Mesenchymal stem cell (in vitro differentiated cells and primary cell): ENCODE data around the gene CLEC3A.

Source experiments
- DNase-seq: peaks from one replicate; pipeline ENCODE4 v3.0.0-alpha.2; 2013
- H2AFZ ChIP-seq: one replicate; pipeline ENCODE4 v1.6.1; 2013; ENCODE audit warnings: low read depth, mild to moderate bottlenecking, control low read depth, inconsistent platforms, low read length, moderate library complexity
- H2AK5ac ChIP-seq: 2 replicates; pipeline ENCODE4 v1.6.1; 2013; ENCODE audit warnings: low read length, moderate library complexity, mild to moderate bottlenecking, inconsistent platforms; ENCODE audit not compliant: severe bottlenecking
- H2BK120ac ChIP-seq: one replicate; pipeline ENCODE4 v1.6.1; 2013; ENCODE audit warnings: low read depth, mild to moderate bottlenecking, inconsistent platforms, low read length, moderate library complexity
- H2BK12ac ChIP-seq, 2 experiments: one replicate each; pipeline ENCODE4 v1.6.1; 2013; ENCODE audit warnings: inconsistent platforms in 2 of 2, low read length in 2 of 2, mild to moderate bottlenecking in 2 of 2, moderate library complexity in 2 of 2, control low read depth in 1 of 2
- H2BK15ac ChIP-seq: one replicate; pipeline ENCODE4 v1.6.1; 2013; ENCODE audit warnings: mild to moderate bottlenecking, low read depth, inconsistent platforms; ENCODE audit not compliant: poor library complexity, severe bottlenecking
- H2BK5ac ChIP-seq: 2 replicates; pipeline ENCODE4 v1.6.1; 2013; ENCODE audit warnings: low read depth, mild to moderate bottlenecking, low read length, control low read depth, inconsistent platforms; ENCODE audit not compliant: poor library complexity, severe bottlenecking
- H3K14ac ChIP-seq, 2 experiments: one replicate each; pipeline ENCODE4 v1.6.1; 2013; ENCODE audit warnings: inconsistent platforms in 2 of 2, low read length in 2 of 2, control low read depth in 1 of 2, mild to moderate bottlenecking in 1 of 2, moderate library complexity in 1 of 2
- H3K18ac ChIP-seq, 2 experiments: one replicate each; pipeline ENCODE4 v1.6.1; 2013; ENCODE audit warnings: inconsistent platforms in 2 of 2, low read length in 2 of 2, control low read depth in 1 of 2, low read depth in 1 of 2, mild to moderate bottlenecking in 1 of 2
- H3K23ac ChIP-seq, 2 experiments: one replicate each; pipeline ENCODE4 v1.6.1; 2013; ENCODE audit warnings: inconsistent platforms in 2 of 2, low read length in 2 of 2, mild to moderate bottlenecking in 2 of 2, moderate library complexity in 2 of 2, control low read depth in 1 of 2
- H3K27ac ChIP-seq: 2 replicates; pipeline ENCODE4 v1.5.1; 2013; ENCODE audit warnings: mild to moderate bottlenecking, moderate library complexity, low read length, control low read depth, inconsistent platforms; ENCODE audit not compliant: poor library complexity, severe bottlenecking
- H3K27me3 ChIP-seq, 2 experiments: 2 replicates each; pipeline versions ENCODE4 v1.6.1 to v1.7.0; 2013; ENCODE audit warnings: low read length in 2 of 2, mild to moderate bottlenecking in 2 of 2, moderate library complexity in 2 of 2, control low read depth in 1 of 2, inconsistent platforms in 1 of 2; ENCODE audit not compliant: control insufficient read depth in 1 of 2, insufficient read depth in 1 of 2
- H3K36me3 ChIP-seq, 2 experiments: 2 replicates each; pipeline versions ENCODE4 v1.6.1 to v1.7.0; 2013; ENCODE audit warnings: low read length in 2 of 2, control low read depth in 1 of 2, inconsistent platforms in 1 of 2, low read depth in 1 of 2, mild to moderate bottlenecking in 1 of 2; ENCODE audit not compliant: insufficient read depth in 2 of 2, control insufficient read depth in 1 of 2
- H3K4ac ChIP-seq, 2 experiments: one replicate each; pipeline ENCODE4 v1.6.1; 2013; ENCODE audit warnings: inconsistent platforms in 2 of 2, low read length in 2 of 2, mild to moderate bottlenecking in 2 of 2, moderate library complexity in 2 of 2, control low read depth in 1 of 2, low read depth in 1 of 2
- H3K4me1 ChIP-seq: 2 replicates; pipeline ENCODE4 v1.6.1; 2013; ENCODE audit warnings: low read depth, low read length, control low read depth; ENCODE audit not compliant: control insufficient read depth, insufficient read depth
- H3K4me2 ChIP-seq: 2 replicates; pipeline ENCODE4 v1.6.1; 2013; ENCODE audit warnings: low read length, mild to moderate bottlenecking, inconsistent platforms; ENCODE audit not compliant: poor library complexity, severe bottlenecking
- H3K4me3 ChIP-seq, 2 experiments: 2 replicates each; pipeline versions ENCODE4 v1.5.1 to v1.7.0; 2013; ENCODE audit warnings: low read length in 2 of 2, mild to moderate bottlenecking in 2 of 2, control low read depth in 1 of 2, low read depth in 1 of 2; ENCODE audit not compliant: insufficient read depth in 1 of 2
- H3K79me1 ChIP-seq: replicated peaks from 2 replicates; pipeline ENCODE4 v1.6.1; 2013; ENCODE audit warnings: mild to moderate bottlenecking, control low read depth, low read length, inconsistent platforms; ENCODE audit not compliant: poor library complexity, severe bottlenecking
- H3K9ac ChIP-seq: 2 replicates; pipeline ENCODE4 v1.7.0; 2013; ENCODE audit warnings: mild to moderate bottlenecking, low read length, moderate library complexity
- H3K9me3 ChIP-seq: 2 replicates; pipeline ENCODE4 v1.7.0; 2013; ENCODE audit warnings: mild to moderate bottlenecking, low read length; ENCODE audit not compliant: control insufficient read depth
- H4K8ac ChIP-seq: one replicate; pipeline ENCODE4 v1.6.1; 2013; ENCODE audit warnings: inconsistent platforms, mild to moderate bottlenecking, low read length, moderate library complexity
- H4K91ac ChIP-seq: one replicate; pipeline ENCODE4 v1.6.1; 2013; ENCODE audit warnings: mild to moderate bottlenecking, low read length, inconsistent platforms
- WGBS: methylation state at CpG from one replicate; pipeline ENCODE4 v1.1.7; 2013; ENCODE audit warnings: mixed read lengths; 5-methylcytosine and 5-hydroxymethylcytosine counted together

CLEC3A gene

DNA sequence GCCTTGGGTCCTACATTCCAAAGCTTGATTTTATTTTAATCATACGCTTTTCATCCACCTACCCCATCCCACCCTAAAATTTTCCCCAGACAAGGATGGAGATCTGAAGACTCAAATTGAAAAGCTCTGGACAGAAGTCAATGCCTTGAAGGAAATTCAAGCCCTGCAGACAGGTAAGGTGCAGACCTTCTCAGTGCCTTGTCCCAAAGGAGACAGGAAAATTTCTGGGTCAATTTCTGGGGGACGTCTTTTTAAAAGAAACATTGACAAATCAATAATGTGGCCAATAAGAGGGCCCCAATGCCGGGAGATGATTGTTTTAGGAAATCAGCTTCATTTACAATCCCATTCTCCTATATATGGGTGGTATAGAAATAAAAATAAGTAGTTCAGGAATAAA, 5.7 kb downstream of the CLEC3A start:
- Histone ChIP-seq H2BK12ac (no peak overlapping the region), H2BK15ac (no peak overlapping the region), H3K9me3 (no peaks in the 10 kb centered on the region), H2AK5ac (no peak overlapping the region), H3K14ac (no peak overlapping the region), H3K4me1 (no peaks in the 10 kb centered on the region), H3K4ac (no peak overlapping the region), H4K91ac (no peak overlapping the region), H3K36me3 (no peaks in the 10 kb centered on the region), H3K79me1 (no peaks in the 10 kb centered on the region), H3K27me3 (peaks cover 0 to 5% of the 10 kb centered on the region in 2 experiments), H3K4me2 (no peak overlapping the region), H2BK5ac (no peak overlapping the region), H2AFZ (no peak overlapping the region), H3K23ac (no peak overlapping the region), H3K4me3 (no peak overlapping the region), H3K18ac (no peak overlapping the region), H3K9ac (no peak overlapping the region), H4K8ac (no peak overlapping the region), H3K27ac (no peak overlapping the region), H2BK120ac (no peak overlapping the region)
- WGBS = 50% methylated on average over 2 of the region's 3 CpGs
- no peak for DNase-seq

DNA sequence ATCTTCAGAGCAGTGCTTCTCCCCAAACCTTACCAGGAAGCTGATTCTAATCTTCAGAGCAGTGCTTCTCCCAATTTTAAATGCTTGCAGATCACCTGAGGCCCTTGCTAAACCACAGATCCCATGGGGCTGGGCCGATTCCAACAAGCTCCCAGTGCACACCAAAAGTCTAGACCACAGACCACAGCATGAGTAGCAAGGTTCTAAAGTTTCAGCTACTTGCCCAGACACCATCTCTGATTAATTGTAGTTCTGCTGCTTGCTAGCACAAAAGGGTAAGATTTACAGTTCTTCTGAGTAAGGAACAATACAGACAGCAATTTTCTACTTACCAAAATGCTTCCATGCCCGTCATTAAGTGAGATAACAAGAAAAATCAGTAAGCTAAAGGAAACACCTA, 12.2 kb downstream of the CLEC3A start:
- no peak overlapping the region for H3K9ac ChIP-seq
- no peak overlapping the region for H2AK5ac ChIP-seq
- no peak overlapping the region for H3K18ac ChIP-seq
- no peak overlapping the region for H3K4me2 ChIP-seq
- no peak overlapping the region for H2AFZ ChIP-seq
- H3K14ac ChIP-seq = no peak overlapping the region
- no peaks in the 10 kb centered on the region for H3K79me1 ChIP-seq
- H4K8ac ChIP-seq = no peak overlapping the region
- no peak overlapping the region for H3K23ac ChIP-seq
- H3K27me3 ChIP-seq = peaks cover 0 to 4% of the 10 kb centered on the region in 2 experiments
- H3K4me3 ChIP-seq = no peak overlapping the region
- no peak for DNase-seq
- no peak overlapping the region for H2BK120ac ChIP-seq
- H3K27ac ChIP-seq = no peak overlapping the region
- no peaks in the 10 kb centered on the region for H3K4me1 ChIP-seq
- WGBS = 68% methylated on average over 2 of the region's 2 CpGs
- H4K91ac ChIP-seq = no peak overlapping the region
- no peak overlapping the region for H2BK15ac ChIP-seq
- no peaks in the 10 kb centered on the region for H3K9me3 ChIP-seq
- no peak overlapping the region for H2BK12ac ChIP-seq
- H2BK5ac ChIP-seq = no peak overlapping the region
- no peaks in the 10 kb centered on the region for H3K36me3 ChIP-seq
- H3K4ac ChIP-seq = no peak overlapping the region

DNA sequence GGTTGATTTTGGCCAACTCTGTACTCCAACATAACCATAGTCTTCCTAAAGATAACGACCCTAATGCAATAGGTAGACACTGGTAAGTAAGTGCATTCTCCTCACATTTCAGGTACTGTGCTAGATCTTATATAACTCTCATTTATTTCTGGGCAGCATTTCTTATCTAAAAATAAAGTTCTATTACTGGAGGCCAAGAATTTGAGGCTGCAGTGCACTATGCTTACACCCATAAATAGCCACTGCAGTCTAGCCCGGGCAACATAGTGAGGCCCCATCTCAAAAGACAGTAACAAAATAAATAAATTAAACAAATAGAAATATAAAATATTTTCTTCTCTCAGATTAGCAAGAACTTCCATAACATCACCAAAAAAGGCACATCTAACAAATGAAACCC, 12.7 kb downstream of the CLEC3A start:
- Histone ChIP-seq H3K27me3 (peaks cover 0 to 4% of the 10 kb centered on the region in 2 experiments), H2BK120ac (no peak overlapping the region), H3K36me3 (no peaks in the 10 kb centered on the region), H4K91ac (no peak overlapping the region), H2BK5ac (no peak overlapping the region), H2BK12ac (no peak overlapping the region), H3K4me3 (no peak overlapping the region), H3K27ac (no peak overlapping the region), H3K18ac (no peak overlapping the region), H3K23ac (no peak overlapping the region), H3K4me1 (no peaks in the 10 kb centered on the region), H3K9ac (no peak overlapping the region), H3K4ac (no peak overlapping the region), H4K8ac (no peak overlapping the region), H3K14ac (no peak overlapping the region), H2AK5ac (no peak overlapping the region), H3K9me3 (no peaks in the 10 kb centered on the region), H2BK15ac (no peak overlapping the region), H3K79me1 (no peaks in the 10 kb centered on the region), H2AFZ (no peak overlapping the region), H3K4me2 (no peak overlapping the region)
- 0% methylated on average over 1 of the region's 2 CpGs for WGBS
- DNase-seq = no peak

- Histone ChIP-seq H3K23ac (no peak overlapping the region), H2BK15ac (no peak overlapping the region), H3K27ac (no peak overlapping the region), H4K8ac (no peak overlapping the region), H3K79me1 (no peaks in the 10 kb centered on the region), H4K91ac (no peak overlapping the region), H2BK12ac (no peak overlapping the region), H3K9me3 (no peaks in the 10 kb centered on the region), H2BK5ac (no peak overlapping the region), H3K4me3 (no peak overlapping the region), H2BK120ac (no peak overlapping the region), H2AK5ac (no peak overlapping the region), H3K9ac (no peak overlapping the region), H3K4ac (no peak overlapping the region), H2AFZ (no peak overlapping the region), H3K4me1 (no peaks in the 10 kb centered on the region), H3K14ac (no peak overlapping the region), H3K18ac (no peak overlapping the region), H3K36me3 (no peaks in the 10 kb centered on the region), H3K27me3 (peaks cover 0 to 4% of the 10 kb centered on the region in 2 experiments), H3K4me2 (no peak overlapping the region)
- DNase-seq = no peak
Observed at GRCh38 chr16:78040396-78040795, 18.0 kb downstream of the CLEC3A start.
